HepG2 (cell line): Measurements from ENCODE around the gene CYP19A1.

ENCODE experiments used
- RELA ChIP-seq: sonication (generic); formaldehyde crosslinking; IDR thresholded peaks from 2 replicates; pipeline ENCODE4 v1.4.0; 2020; ENCODE audit warnings: missing genetic modification reagents
- TF ChIP-seq, protein P1 (sequence below): sonication (generic); formaldehyde crosslinking; IDR thresholded peaks from 2 replicates; pipeline ENCODE4 v1.5.0; 2020; ENCODE audit warnings: mild to moderate bottlenecking, missing genetic modification reagents, moderate library complexity

DNA sequence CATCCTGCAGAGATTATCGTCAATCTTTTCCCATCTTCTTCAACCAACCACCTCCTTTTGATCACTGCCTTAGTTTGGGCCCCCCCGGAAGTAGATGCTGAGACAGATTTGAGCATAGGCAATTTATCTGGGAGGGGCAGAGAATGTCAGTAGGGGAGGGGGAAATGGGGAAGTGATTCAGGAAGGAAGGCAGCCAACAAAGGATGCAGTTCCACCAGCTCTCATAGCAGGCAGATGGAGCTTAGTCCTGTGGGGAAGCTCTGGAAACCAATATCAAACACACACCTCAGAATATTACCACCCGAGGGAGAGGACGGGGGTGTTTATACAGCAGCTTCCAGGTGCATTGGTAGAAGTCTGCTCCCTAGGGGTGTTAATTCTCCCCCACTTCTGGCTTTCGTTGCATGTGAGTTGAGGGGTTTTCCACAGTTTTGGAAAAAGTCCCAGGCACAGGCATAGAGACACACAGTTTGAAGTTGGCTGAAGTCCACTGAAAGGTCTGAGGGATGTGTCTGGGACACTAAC is 152.2 kb downstream of the CYP19A1 start:
- no peak for TF ChIP-seq RELA (CRISPR knock-in tag)
- TF ChIP-seq, protein P1, sequence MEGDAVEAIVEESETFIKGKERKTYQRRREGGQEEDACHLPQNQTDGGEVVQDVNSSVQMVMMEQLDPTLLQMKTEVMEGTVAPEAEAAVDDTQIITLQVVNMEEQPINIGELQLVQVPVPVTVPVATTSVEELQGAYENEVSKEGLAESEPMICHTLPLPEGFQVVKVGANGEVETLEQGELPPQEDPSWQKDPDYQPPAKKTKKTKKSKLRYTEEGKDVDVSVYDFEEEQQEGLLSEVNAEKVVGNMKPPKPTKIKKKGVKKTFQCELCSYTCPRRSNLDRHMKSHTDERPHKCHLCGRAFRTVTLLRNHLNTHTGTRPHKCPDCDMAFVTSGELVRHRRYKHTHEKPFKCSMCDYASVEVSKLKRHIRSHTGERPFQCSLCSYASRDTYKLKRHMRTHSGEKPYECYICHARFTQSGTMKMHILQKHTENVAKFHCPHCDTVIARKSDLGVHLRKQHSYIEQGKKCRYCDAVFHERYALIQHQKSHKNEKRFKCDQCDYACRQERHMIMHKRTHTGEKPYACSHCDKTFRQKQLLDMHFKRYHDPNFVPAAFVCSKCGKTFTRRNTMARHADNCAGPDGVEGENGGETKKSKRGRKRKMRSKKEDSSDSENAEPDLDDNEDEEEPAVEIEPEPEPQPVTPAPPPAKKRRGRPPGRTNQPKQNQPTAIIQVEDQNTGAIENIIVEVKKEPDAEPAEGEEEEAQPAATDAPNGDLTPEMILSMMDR (CRISPR knock-in tag), result no peak
